Anterior cingulate cortex (tissue), 58 donors: Measurements from ENCODE around the gene TMCC1.
"Not testable (repeated sequence)": the region's sequence is repeated elsewhere in the genome, so short reads cannot be mapped to it uniquely, and the experiment has no call there.

Source experiments
- DNase-seq, 58 donors: peaks; one replicate each; lab custom pipeline; 2025; lab: John Stamatoyannopoulos, UW

The TMCC1 gene

DNA sequence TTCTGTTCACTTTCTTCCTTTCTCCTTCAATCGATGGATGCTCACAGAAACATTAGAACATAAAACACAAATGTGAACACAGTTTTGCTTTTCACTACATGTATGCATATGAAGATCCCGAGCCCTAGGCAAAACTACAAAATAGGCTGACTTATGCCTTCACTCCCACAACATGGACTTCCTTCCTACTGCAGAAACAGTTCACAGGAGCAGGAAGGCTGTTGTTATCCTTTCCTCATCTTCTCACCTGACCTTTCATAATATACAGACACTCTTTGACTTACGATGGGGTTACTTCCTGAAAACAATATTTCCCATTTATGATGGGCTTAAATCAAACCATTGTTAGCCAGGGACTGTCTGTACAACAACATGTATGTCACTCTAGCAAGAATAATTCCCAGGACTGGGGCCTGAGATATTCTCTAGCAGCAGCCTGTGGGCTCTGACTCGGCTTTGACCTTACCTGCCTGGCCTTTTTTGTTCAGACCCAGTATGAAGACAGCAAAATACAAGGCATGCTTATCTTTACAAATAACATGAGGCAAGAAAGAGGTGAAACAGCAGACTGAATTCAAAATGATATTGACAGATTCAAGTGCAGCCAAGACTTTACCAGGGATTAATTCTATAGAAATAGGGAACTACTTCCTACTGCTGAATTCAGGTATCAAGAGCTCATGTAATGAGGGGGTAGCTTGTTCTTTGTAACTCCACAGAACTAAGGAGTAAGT, 235.2 kb downstream of the TMCC1 start:
- no peak for DNase-seq

DNA sequence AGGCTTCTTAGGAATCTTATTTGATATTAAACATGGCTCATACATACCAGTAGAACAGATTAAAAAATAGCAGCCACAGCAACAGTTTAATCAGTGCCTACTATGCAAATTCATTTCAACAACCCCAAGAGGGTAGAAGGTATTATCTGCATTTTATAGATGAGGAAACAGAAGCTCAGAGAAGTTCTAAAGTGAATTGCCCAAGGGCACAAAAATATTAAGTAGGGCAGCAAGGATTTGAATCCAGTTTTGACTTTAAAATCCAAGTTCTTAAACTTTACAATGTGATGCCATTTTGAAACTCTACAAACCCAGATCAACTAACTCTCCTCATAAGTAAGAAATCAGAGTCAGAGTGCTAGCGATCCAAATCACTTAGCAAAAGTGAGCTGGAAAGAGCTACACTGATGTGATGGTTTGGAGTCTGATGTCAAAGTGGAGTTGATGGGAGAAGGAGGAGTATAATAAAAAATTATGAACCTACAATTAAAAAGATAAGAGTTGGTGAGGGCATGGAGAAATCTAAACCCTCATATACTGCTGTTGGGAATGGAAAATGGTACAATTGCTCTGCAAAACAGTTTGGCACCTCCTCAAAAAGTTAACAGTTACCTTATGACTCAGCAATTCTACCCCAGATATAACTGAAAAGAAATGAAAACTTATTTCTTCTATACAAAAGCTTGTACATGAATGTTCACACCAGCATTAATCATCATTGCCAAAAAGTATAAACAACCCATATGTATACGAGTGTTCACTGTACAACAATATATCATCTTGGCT, 236.1 kb downstream of the TMCC1 start:
- no peak for DNase-seq

DNA sequence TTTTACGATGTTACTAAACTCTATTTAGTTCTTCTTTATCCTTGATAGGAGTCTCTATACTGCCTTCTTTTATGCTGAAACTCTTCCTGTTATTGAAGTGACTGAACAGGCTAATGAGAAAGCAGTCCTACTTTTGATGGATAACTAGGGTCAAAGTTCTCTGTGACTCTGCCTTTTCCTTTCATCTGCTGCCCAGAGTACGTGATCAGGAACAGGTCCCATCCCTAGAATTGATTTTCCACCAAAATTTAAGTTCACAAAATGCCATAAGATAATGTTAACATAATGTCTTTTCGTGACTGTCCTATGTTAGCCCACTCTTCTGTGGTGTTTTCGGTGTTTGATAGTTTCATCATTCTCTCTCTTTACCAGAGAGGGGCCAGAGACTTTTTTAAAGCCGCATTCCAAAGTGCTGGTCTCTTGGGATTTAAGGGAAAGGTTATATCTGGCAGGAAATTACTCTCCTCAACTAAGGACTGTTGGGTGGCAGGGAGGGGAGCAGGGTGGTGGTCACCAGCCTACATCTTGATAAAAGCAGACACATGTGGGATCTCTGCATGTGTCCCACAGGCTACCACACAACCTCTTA, 236.8 kb downstream of the TMCC1 start:
- no peak for DNase-seq

DNA sequence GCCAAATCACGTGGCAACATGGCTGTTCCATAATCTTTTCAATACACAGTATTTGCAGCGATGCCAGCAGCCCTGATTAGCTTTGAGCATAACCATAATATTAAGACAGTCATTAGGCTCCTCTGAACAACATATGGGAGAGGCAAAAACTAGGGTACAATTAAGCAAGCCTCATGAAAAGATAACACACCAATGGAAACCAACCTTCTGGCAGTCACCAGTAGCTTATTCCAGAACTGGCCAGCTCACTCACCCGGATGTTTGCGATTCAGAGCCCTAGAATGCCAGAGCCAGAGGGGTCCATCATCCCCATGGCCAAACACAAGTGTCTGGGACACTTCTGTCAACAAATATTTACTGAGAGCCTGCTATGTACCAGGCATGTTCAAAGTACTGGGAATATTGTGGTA, 238.2 kb downstream of the TMCC1 start:
- DNase-seq = no peak

DNA sequence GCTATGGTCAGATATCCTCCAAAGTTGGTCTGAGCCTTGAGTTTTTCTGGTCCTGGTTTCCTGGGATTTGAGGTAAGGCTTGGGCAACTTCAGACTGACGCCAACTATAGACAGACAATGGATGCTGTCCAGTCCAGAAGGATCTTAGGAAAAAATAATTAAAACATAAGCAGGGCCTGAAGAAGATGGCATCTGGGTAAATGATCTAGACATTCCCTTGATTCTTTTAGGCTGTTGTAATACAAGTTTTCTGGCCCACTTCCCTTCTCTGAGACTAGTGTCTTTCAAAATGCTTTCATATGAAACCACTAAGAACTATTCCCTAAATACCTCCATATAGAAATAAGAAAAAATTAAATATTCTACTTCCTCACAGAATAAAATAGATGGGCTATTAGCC, 239.4 kb downstream of the TMCC1 start:
- DNase-seq = no peak

DNA sequence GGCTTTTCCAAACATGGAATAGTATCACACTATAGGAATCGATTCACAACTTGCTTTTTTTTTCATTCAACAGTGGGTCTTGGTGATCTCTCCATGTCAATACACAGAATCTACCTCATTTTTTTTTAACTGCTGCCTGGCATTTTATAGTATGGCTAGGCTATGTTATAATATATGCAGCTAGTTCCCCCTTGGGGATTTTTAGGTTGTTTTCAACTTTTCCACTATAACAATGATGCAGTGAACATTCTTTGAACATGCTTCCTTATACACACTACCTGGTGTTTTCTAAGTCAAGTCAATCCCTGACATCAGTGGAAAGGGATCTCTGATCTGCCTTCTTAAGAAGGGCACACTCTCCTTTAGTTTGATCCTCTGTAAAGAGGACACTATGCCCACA, 240.5 kb downstream of the TMCC1 start:
- no peak for DNase-seq

DNA sequence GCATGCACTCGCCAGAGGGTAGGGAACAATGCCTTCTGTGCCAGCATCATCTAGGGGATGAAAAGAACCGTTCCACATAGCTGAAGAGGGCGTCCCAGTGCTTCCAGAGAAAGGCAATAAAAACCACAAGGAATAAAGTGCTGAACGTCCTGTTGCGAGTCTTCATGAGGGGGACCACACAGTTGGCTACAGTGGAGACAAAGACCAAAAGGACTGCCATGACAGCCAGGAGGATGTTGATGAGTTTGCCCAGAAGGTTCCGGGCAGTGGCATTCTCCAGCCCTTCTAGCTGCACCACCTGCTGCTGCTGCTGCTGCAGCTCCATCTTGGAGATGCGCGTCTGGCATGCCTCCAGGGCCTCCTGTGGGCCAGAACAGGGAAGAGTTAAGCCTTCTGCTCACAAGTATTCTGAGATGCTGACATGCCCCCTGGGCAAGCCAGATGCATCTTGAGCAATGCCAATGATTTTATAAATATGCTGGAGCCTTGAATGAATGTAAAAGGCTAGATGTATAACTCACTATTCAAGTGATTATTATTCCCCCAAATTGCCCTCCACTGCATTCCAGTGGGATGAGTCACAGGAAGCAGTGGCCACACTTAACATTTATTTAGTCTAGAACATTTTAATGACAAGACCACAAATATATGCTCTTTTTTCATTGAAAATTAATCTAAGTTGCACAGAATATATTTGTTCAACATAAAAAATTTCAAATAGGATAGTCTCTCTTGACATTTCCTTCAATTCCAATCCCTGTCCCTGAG, 241.9 kb downstream of the TMCC1 start:
- peak in 30 of 58 donors; percentile 2 to 68 (median 30) for DNase-seq

DNA sequence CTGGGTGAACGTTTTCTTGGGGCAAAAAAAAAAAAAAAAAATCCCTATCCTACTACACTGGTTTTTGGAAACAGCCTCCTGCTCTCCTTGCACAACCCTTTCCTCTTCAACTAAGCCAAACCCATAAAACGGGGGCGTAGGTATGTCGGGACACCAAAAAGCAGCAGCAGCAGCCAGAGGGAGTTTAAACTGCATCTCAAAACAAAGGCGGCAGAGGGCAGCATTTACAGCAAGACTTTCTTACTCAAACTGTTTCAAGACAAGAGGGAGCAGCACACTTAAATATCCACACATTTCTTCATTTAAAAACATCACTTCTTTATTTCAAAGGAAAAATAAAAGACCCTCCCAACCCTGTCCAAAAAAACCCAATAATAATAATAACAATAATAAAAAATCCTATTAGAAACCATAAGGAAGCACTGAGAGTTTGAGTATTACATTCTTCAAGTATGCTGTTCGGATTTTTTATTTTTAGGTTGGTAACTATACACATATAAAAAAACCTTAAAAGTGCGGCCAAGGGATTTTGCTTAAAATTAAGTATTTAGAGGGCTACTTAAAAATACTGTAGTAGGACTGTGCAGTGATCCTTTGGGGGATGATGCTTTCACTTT, 243.1 kb downstream of the TMCC1 start:
- DNase-seq = peak in 51 of 58 donors; percentile 4 to 70 (median 35)

DNA sequence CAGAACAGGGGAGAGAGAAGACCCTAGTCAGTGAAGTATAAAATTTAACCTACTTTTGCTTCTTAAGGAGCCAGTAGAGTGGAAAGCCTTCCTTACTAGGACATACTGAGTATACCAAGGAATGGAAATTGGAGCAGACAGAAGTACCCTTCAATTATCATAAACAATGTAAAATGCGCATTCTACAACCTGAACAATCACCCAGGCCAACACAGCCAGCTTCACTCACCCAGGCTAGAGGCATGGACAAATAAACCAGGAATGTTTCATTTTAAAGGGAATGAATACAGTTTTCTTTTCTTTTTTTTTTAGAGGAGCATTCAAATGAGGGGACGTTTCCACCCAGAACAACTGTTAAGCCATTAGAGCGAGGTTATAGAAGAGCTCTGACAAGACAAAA, 245.1 kb downstream of the TMCC1 start:
- DNase-seq = no peak

DNA sequence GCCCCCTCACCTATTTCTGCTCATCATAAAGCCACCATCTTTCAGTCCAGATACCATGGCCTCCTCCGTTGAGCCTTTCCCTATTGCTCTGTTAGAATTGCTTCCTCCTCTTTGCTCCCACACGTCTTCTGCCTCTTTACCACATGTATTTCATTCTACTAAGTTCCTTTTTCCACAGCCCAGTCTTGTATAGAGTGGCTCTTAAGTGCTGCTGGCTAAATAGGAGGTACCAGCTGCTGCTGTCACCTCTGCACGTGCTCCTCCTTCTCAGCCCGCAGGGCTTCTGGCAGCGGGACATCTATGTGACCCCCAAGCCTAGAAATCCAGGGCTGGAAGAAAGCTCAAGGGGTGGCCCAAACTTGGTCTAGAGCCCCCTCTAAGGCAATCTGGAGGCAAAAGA, 248.2 kb downstream of the TMCC1 start:
- DNase-seq = no peak

DNA sequence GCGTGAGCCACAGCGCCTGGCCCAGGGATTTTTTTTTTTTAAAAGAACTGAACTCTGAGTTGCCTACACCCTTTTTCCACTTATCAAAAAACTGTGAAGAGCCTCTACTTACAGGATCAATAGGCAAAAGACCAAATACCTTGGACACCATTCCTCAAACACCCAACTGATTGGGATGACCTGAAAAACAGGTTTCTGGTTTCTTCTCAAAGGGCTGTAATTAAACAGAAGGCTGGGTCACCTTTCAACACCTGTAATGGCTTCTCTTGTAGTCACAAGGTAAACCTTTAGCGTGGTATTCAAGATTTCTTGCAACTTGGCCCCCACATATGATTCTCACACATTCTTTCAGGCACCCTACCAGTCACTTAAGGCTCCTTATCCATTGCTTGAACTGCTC, 248.7 kb downstream of the TMCC1 start:
- no peak for DNase-seq

DNA sequence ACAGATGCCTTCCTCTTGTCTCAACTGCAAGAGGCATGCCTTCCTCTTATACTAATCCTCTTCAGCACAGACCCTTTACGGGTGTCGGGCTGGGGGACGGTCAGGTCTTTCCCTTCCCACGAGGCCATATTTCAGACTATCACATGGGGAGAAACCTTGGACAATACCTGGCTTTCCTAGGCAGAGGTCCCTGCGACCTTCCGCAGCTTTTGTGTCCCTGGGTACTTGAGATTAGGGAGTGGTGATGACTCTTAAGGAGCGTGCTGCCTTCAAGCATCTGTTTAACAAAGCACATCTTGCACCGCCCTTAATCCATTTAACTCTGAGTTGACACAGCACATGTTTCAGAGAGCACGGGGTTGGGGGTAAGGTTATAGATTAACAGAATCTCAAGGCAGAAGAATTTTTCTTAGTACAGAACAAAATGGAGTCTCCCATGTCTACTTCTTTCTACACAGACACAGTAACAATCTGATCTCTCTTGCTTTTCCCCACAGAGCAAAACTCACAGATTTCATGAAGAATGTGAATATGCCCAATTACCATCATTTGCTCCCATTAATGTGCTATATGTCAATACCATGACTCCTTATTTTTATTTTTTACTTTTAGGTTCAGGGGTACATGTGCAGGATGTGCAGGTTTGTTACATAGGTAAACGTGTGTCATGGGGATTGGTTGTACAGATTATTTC, 251.8 kb downstream of the TMCC1 start:
- DNase-seq = not testable (repeated sequence)

DNA sequence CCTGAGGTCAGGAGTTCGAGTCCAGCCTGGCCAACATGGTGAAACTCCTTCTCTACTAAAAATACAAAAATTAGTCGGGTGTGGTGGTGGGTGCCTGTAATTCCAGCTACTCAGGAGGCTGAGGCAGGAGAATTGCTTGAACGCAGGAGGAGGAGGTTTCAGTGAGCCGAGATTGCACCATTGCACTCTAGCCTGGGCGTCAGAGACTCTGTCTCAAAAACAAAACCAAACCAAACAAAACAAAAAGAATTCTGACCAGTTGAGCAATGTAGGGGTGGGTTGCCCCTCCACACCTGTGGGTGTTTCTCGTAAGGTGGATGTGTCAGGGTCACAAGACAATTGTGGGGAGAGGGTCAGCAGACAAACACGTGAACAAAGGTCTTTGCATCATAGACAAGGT, 252.5 kb downstream of the TMCC1 start:
- not testable (repeated sequence) for DNase-seq

DNA sequence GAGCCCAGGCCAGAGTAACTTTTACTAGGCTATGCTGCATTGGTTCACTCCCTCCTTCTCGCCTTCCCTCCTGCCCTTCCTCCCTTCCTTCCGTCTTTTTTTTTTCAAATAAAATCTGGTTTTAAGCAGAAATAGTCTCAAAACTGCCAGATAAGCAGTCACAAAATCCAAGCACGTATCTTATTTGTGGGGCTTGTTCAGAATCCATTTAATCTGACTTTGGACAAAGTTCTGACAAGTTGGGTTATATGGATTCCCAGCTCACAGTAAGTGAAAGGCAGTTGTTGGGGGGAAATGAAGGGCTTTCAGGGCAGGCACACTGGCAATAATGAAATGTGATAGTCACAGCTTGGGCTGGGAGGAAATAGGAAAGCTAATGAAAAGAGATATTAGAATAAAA, 255.0 kb downstream of the TMCC1 start:
- DNase-seq = no peak

DNA sequence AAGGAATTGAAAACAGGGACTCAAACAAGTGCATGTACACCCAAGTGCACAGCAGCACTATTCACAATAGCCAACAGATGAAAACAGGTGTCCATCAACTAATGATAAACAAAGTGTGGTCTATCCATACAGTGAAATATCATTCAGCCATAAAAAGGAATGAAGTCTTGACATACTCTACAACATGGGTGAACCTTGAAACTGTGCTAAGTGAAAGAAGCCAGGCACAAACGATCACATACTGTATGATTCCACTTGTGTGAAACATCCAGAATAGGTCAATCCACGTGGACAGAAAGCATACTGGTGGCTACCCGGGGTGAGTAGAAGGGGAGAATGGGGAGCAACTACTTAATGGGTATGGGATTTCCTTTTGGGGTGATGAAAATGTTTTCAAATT, 257.4 kb downstream of the TMCC1 start:
- no peak for DNase-seq

DNA sequence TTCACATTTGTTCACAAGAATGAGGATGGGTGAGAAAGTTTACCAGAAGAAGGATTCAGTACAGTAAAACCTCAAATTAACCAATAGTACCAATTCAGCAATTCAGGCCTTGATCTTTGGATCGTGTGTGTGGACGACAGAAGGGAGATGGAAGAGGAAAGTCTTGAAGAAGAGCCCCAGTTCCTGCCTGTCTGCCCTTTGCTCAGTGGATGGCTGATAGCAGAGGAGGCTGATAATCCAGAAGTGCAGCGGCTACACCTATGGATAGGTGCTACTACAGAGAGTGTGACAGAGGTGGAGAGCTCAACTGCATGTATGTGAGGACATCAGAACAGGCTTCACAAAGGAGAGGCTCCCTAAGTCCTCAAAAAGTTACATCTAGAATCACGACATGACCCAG, 257.9 kb downstream of the TMCC1 start:
- no peak for DNase-seq

DNA sequence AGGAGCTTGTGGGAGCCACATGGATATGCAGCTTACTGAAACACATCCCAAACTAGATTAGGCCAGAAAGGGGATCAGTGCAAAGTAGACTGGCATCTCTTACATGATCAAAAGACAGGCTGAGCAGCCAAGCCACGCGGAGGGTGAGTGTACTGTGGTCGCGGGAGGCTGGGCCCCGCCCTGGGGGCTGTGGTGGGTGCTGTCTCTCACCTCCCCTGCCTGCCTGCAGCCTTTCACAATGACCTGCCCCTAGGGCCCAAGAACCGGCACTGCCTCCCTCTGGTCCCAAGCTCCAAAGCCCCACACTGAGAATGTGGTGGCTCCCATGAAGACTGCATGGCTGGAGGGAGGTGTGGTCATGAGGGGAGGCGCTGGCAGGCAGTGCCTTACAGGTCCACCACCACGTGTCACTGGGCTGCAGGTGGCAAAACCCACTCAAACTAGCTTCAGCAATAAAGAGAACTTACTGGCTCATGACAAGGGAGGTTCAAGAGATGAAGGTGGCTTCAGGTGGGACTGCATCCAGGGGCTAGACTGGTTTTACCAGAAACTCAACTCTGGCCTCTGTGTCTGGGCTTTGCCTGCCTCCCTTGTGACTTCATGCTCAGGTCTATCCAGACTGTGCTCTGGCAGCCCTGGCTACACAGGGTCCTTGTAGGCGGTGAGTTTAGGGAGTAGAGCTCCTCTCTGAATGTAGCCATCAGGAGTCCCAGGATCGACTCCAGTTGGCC, 259.6 kb downstream of the TMCC1 start:
- no peak for DNase-seq

DNA sequence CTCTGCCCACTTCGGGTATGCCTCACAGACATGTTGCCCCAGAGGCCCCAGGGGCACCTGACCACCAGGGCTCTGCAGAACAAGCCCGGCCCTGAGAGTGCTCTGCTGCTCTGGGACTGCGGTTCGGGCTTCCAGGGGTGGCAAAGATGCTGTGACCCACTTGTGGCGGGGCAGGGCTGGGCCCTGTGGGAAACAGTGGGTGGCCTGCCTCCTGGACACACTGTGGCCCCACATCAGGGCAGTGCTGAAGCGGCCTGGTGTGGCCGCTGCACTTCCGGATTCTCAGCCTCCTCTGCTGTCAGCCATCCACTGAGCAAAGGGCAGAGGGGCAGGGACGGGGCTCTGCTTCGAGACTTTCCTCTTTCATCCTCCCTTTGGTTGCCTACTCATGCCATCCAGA, 260.5 kb downstream of the TMCC1 start:
- DNase-seq = no peak

DNA sequence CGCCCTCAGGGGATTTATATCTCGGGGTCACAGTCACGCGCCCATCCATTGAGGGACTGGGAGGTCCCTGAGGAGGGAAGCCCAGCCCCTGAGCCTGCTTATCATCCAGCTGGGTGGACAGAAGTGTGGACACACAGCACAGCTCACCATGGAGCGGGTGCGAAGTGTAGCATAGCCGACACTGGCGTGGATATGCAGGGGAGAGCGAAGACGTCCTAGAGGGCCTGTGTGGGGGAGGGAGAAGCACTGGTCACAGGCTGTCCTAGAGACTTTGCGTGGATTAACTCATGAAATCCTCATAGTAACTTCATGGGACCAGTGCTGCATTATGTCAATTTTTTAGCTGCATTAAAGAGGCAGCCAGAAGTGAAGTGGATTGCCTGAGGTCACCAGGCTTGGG, 261.0 kb downstream of the TMCC1 start:
- DNase-seq = no peak
